Nucleus accumbens (tissue), 56 donors: ENCODE data around the gene ZSCAN26.
"Not testable (repeated sequence)": the region's sequence is repeated elsewhere in the genome, so short reads cannot be mapped to it uniquely, and the experiment has no call there.

Source experiments
- DNase-seq, 56 donors: peaks; one replicate each; lab custom pipeline; 2025; lab: John Stamatoyannopoulos, UW

Gene ZSCAN26

DNA sequence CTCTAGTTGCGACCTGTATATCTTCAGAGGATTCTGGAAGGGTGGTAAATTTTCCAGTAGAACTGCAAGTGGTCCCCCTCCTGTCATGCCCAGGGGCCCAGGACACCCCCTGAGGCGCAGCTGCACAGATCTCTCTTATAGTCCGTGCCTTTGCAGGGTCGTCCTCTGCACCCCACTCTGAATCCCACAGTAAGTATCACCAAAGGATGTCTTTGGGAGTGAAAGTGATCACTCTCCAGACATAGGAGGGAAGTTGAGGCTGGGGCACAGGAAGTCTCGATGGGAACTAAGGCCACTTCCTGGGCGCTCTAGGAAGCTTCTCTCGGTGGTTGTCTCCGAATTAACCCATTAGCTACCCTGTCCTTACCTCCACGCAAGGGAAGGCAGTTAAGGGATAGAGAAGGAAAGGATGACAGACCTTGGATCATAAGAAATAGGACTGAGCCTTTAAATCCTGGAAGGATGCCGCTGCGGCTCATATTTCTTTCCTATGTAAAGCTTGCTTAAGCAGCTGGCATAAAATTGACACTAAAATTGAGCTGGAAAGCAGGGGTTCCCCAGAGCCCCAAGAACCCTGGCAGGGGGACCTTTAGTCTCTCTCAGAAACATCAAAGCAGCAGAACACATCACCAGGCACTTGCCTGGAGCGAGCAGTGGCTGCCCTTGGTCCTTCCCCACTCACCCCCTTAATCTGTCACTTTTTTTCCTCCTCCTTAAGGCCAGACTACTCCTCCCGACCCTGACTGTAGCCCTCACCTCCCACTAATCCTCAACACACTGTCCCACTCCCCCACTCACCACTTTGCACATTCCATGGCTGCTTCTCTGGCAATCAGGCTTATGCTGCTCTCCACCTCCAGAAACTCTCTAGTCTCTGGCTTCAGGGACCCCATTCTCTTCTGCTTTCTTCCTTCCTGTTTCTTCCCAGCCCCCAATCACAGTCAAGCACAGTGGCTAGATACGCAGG lies 14.7 kb upstream of the ZSCAN26 start, which contains the start of gene ZKSCAN4:
Gene ZKSCAN4, minus strand, starts transcription at position 261 of the 967 bp plus-strand sequence. CDS start 289 bp downstream, outside the sequence.
- peak in 54 of 56 donors; percentile 14 to 90 (median 66) for DNase-seq

DNA sequence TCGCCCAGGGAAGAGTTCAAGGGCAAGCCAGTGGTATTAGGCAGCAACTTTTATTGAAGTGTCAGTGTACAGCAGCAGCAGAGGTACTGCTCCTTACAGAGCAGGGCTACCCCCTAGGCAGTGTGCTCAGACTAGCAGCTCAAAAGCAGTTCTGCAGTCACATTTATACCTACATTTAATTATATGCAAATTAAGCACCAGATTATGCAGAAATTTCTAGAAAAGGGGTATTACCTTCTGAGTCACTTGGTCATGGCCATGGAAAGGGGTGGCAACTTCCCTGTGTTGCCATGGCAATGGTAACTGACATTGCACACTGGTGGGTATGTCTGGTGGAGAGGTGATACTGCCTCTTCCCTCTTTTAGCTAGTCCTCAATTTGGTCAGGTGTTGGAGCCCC lies 12.8 kb upstream of the ZSCAN26 start:
- no peak for DNase-seq

DNA sequence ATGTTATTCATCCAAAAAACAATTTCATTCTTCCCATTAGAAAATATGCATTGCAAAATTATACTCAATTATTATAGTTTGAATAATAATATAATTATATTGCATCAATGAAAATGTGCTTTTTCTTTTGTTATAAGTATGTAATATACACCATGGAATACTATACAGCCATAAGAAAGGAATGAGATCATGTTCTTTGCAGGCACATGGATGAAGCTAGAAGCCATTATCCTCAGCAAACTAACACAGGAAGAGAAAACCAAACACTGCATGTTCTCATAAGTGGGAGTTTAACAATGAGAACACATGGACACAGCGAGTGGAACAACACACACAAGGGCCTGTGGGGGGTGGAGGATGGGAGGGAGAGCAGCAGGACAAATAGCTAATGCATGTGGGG lies 9.9 kb upstream of the ZSCAN26 start:
- DNase-seq, result no peak

DNA sequence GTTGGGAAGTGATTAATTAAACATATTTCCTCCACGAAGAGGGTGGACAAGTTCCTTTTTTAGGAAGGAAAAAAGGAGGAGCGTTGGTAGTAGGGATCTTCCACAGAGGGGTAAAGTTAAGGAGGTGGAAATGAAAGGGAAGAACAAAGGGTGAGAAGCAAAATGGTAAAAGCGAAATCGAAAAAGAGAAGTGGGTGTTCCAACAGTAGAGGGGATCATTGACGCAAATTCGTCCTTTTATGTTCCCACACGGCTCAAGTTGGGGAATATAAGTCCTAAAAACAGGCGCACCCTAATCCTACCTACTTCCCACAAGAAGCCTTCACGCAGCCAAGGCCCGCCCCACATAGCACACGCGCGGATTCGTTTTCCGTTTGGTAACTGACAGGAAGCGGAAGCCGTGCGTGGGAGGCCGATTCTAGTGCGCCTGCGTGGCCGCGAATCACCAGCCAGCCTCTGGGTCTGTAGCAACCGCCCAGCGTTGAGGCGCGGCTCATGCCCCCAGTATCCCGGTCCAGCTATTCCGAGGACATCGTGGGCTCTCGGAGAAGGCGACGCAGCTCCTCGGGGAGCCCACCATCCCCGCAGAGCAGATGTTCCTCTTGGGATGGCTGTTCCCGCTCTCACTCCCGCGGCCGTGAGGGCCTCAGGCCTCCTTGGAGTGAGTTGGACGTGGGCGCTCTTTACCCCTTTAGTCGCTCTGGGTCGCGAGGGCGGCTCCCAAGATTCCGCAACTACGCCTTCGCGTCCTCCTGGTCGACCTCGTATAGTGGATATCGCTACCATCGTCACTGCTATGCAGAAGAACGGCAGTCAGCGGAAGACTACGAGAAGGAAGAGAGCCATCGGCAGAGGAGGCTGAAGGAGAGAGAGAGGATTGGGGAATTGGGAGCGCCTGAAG lies 7.8 kb upstream of the ZSCAN26 start, which contains the start of gene NKAPL:
Gene NKAPL, plus strand, starts transcription at position 421 of the 901 bp plus-strand sequence. Its CDS starts 75 bp downstream, at position 496.
- peak in 49 of 56 donors; percentile 6 to 77 (median 40) for DNase-seq

DNA sequence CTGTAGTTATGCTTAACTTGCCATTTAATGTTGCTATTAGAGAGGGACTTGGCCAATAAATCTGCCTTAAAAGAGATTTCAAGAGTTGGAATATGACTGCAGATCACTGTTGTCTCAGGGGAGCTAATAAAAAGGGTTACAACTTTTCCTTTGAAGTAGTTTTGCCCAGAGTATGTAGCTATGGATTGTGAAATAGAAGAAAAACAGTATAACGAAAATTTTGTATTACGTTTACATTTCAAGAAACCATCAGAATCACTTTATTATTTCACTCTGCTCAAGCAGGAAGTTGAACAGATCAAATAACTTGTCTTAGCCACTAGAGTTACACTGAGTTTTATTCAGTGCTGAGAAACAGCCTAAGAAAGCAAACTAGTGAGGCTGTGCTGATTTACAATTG lies 3.0 kb upstream of the ZSCAN26 start:
- DNase-seq, result no peak

DNA sequence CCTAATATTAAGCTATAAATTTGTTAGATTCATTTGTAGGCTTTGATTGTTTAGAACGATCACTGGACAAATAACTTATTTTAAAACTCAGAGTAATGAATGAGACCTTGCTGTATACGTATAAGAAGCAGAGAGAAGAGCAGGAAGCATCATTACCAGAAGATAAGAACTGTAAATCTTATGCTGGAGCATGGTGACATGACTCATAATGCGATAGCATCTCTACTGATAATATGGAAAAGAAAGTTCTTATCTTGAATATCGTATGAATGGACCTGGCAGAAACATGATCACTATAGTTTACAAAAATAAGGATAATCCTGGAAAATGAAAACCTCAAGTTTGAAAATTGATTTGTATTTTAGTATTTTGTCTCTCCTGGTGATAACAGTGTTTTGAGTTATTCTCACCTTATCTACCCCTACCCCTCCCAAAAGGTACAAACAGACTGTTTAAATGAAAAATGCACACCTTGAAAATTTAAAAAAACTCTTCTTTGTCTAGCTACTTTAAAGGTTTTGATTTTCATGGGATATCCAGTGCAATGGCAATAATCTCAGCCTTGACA lies 2.0 kb upstream of the ZSCAN26 start:
- DNase-seq, result no peak

DNA sequence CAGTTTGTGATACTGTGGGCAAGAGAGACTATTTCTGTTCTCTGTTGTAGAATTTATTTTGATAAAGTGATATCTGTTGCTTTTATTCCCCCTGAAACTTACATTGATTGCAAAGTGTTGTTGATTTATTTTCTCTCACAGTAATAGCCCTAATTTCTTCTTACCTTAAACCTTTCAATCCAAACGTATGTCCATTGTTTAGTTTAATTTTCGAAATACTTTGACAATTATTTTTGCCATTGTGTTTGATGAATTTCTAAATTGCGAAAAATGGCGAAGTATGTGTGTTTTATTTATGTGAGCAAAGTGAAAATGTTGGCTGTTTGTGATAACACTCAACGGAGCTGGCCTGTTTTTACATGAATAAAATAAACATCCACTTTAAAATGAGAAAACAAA lies 381 bp upstream of the ZSCAN26 start:
- no peak for DNase-seq

DNA sequence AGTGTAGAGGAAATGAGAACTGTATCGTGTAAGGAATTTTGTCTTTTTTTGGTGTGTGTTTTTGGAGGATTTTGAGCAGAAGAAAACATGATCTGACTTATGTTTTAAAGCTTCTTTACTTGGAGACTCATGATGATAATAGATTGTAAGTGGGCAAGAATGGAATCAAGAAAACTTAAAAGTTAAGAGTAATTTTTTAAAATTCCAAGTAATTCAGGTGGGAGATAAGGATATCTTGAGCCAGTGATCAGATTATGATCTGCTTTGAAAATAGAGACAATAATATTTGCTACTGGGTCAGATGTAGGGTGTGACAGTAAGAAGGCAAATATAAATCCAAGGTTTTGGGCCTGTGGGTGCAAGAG lies 734 bp downstream of the ZSCAN26 start:
- no peak for DNase-seq

DNA sequence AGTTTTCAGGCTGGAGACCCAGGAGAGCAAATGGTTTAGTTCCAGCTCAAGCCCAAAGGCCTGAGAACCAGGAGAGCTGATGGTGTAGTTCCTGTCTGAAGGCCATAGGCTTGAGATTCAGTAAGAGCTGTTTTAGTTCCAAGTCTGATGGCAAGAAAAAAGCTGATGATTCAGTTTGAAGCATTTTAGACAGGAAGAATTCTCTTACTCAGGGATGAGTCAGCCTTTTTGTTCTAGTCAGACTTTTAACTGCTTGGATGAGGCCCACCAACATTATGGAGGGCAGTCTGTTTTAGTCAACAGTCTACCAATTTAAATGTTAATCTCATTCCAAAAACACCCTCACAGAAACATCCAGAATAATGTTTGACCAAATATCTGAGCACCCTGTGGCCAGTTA lies 2.5 kb downstream of the ZSCAN26 start:
- DNase-seq, result no peak

DNA sequence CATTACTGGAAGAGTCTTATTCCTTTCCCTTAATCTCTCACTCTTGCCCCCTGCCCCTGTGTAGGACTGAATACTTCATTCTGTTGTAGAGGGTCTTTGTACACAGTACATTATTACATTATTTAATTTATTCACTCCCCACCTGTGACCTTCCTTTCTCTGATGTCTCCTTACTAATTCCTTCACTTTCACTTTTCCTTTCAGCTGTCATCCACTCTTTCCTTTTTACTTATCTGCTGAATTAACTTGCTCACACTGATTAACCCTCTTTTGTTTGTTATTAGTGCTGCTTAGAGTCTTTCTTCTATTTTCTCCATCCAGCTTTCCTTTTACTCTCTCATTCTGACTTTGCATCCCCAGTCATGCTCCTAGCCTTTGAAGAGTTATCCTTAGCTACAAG lies 7.9 kb downstream of the ZSCAN26 start:
- no peak for DNase-seq

DNA sequence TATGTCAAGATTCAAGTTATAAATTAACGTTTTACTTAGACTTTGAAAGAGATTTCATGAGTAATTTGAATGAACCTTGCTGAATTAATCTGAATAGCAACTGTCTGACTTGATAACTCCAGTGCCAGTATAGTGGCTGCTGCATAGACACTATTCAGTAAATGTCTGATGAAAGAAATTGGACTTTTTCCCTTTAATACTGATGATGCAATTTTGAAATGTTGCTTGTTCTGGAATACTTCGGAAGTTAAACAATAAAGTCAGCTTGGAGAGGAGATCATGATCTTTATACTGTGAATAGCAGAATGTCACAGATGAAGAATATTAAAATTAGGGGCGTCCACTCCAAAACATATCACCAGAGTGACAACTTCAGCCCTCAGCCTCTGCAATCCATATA lies 10.8 kb downstream of the ZSCAN26 start:
- DNase-seq, result no peak

DNA sequence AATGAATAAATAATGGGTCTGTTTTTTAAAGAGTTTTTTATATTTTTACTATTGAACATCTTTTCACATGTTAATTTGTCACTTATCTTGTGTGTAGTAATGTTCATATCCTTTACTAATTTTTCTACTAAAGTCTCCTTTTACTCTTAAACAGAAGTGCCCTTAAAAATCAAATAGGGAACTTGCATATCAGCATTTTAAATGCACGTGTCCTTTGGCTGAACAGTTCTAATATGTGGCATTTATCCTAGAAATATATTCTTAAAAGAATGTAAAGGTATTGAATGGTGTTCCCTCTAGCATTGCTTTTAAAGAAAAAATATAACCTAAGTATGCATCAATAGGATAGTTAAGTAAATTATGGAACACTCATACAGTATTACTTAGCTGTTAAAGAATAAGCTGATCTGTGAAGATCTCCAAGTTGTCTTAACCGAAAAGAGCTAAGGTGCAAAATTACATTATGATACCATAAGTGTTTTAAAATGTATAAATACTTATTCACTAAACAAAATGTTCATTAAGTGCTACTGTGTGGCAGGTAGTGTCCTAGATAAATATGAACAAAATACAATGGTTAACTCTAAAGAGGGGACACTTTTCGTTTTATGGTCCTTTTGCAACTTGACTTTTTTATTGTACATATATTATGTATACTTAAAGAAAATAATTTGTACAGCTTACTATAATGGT lies 13.8 kb downstream of the ZSCAN26 start:
- DNase-seq, result no peak

DNA sequence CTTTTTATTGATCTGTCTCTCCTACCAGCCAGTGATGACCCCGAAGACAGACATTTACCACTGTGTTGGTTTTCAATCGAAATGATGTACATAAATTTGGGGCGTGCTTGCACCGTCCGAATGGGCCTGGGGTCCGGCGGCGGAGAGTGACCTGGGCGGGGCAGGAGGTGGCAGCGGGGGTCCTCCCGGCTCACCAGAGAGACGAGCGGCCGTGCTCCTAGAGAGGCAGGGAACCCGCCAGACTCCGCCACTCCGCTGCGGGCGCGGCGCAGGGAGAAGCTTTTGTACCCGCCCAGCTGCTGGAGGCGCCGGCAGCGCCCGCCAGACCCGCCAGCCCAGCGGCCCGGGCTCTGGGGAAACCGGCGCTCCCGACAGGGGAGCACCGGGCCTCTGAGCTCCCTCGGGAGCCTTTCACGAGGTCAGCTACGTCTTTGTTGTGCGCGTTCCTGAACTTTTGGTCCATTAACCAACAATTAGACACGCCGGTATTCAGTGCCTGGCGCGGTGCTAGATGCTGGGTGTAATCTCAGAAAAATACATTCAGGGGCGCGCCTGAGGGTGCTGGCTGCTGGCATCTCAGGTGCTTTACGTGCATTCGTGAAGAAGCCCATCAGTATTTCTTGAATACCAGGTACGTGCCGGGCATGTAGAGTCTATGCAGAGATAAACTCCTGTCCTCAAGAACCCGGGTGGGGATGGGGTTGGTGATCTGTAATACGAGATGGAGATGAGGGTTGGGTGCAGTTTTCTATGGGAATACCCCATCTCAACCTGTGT lies 14.5 kb downstream of the ZSCAN26 start, which contains the start of gene PGBD1:
Gene PGBD1, plus strand, starts transcription at position 285 of the 777 bp plus-strand sequence. CDS start 2,242 bp downstream, outside the sequence.
- DNase-seq, result peak in 51 of 56 donors; percentile 3 to 81 (median 37)

DNA sequence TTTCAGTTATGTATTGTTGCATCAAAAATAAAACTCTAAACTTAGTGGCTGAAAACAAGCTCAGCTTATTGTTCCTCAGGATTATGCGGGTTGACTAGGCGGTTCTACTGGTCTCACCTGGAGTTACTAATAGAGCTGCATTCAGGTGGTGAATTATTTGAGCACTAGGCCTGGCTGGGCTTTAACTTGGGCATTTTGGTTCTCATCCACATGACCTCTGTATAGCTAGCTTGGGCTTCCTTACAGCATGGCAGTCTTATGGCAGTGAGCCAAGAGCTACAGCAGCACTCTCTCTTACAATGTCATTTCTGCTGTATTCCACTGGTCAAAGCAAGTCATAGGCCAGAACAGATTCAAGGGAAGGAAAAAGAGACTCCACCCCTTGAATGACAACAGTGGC lies 16.0 kb downstream of the ZSCAN26 start:
- DNase-seq, result no peak

DNA sequence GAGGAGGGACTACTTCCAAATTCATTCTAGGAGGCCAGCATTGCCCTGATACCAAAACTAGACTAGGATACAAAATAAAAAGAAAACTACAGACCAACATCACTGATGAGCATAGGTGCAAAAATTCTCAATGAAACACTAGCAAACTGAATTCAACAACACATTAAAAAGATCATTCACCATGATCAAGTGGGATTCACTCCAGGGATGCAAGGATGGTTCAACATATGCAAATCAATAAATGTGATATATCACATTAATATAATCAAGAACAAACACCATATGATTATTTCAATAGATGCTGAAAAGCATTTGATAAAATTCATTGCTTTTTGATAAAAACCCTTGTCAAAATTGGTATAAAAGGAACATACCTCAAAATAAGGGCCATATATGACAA lies 24.6 kb downstream of the ZSCAN26 start:
- DNase-seq, result no peak

DNA sequence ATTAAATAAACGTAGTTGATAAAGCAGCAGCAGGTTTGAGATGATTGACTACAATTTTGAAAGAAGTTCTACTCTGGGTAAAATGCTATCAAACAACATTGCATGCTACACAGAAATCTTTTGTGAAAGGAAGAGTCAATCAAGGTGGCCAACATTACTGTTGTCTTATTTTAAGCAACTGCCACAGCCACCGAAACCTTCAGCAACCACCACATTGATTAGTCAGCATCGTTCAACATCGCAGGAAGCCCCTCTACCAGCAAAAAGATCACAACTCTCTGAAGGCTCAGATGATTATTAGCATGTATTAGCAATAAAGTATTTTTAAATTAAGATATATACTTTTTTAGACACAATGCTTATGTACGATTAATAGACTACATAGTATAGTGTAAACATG lies 28.4 kb downstream of the ZSCAN26 start:
- DNase-seq, result no peak

DNA sequence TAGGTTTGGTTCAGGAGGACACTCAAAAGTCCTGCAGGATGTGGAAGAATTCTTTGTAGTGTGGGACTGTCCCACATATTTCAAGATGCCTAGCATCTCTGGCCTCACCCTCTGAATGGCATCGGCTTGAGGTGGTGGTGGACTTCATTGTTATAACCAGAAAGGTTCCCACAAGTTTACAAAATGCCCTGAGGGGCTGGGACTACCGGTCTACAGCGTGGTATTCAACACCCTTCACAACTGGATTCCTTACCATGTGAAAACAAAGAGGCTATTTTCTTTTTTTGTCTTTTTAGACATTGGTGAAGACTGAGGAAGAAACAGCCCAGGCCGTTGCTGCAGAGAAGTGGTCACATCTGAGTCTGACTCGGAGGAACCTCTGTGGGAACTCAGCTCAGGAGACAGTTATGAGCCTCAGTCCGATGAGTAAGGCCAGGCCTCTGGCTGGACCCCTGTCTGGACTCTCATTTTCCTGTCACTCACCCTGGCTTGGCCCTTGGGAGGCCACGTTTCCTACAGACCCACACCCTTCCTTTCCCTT lies 29.6 kb downstream of the ZSCAN26 start:
- DNase-seq, result no peak

DNA sequence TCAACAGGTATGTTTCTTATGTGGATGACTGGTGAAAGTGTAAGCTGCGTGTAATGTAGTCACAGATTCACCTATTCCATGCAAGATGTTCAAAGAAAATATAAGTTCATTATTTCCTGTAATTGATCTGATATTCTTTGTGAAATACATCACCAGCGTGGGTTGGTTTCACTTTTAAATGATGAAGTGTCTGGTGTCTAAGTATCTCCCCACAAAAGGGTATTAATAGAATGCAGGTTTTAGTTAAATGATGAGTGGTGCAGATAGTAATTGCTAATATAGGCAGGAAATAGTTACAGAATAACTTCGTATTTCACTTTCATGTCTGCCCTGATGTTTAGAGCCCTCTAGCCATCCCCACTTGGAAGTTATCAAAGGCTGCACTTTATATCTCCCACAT lies 36.6 kb downstream of the ZSCAN26 start:
- no peak for DNase-seq

DNA sequence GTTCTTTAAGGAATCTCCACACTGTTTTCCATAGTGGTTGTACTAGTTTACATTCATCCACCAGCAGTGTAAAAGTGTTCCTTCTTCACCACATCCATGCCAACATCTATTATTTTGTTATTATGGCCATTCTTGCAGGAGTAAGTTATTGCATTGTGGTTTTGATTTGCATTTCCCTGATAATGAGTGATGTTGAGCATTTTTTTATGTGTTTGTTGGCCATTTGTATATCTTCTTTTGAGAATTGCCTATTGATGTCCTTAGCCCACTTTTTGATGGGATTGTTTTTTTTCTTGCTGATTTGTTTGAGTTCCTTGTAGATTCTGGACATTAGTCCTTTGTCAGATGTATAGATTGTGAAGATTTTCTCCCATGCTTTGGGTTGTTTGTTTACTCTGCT lies 39.4 kb downstream of the ZSCAN26 start:
- not testable (repeated sequence) for DNase-seq
